CD8-positive, alpha-beta memory T cell (primary cell): Measurements from ENCODE around the gene SLC24A4. TPM values are rescaled to one million over a fixed set of nuclear protein-coding genes. Genes with fewer than 3 reads are reported as not detected.

Experiments
- CTCF ChIA-PET: fragments of 350-600 bp; sonication (Branson Sonifier 250); formaldehyde crosslinking; loops from one replicate; lab custom pipeline; 2021; ENCODE audit warnings: antibody characterized with exemption; lab: Charles Lee
- POLR2A ChIA-PET: fragments of 350-600 bp; sonication (Branson Sonifier 250); formaldehyde crosslinking; loops from one replicate; lab custom pipeline; 2021; ENCODE audit warnings: antibody characterized with exemption; lab: Charles Lee
- DNase-seq, 5 donors: peaks; one replicate each; pipeline versions ENCODE4 v3.0.0 to v3.0.0-alpha.2; 2020 to 2022; ENCODE audit warnings: mixed read lengths in 1 of 5
- H3K27ac ChIP-seq: one replicate; pipeline ENCODE4 v1.7.0; 2013; ENCODE audit warnings: low read depth, mild to moderate bottlenecking, low read length, moderate library complexity
- H3K27me3 ChIP-seq: 2 replicates; pipeline ENCODE4 v1.7.0; 2013; ENCODE audit warnings: low read length, mild to moderate bottlenecking; ENCODE audit not compliant: insufficient read depth, poor library complexity, severe bottlenecking
- H3K36me3 ChIP-seq: 2 replicates; pipeline ENCODE4 v1.7.0; 2013; ENCODE audit warnings: mild to moderate bottlenecking, low read length, moderate library complexity; ENCODE audit not compliant: insufficient read depth
- H3K4me1 ChIP-seq: 2 replicates; pipeline ENCODE4 v1.7.0; 2013; ENCODE audit warnings: mild to moderate bottlenecking, low read length, moderate library complexity; ENCODE audit not compliant: insufficient read depth
- H3K4me3 ChIP-seq: 2 replicates; pipeline ENCODE4 v1.7.0; 2013; ENCODE audit warnings: mild to moderate bottlenecking, low read length
- H3K9me3 ChIP-seq: 2 replicates; pipeline ENCODE4 v1.7.0; 2013; ENCODE audit warnings: mild to moderate bottlenecking, low read length
- H3K27ac Mint-ChIP-seq, 8 donors: one replicate each; pipeline ENCODE4 v1.8.0; 2020 to 2021; ENCODE audit warnings: mixed read lengths in 8 of 8, mild to moderate bottlenecking in 6 of 8, inconsistent platforms in 3 of 8, moderate library complexity in 3 of 8
- H3K27me3 Mint-ChIP-seq, 2 donors: one replicate each; pipeline ENCODE4 v1.8.0; 2020 to 2021; ENCODE audit warnings: mixed read lengths in 2 of 2, mild to moderate bottlenecking in 1 of 2, moderate library complexity in 1 of 2
- H3K36me3 Mint-ChIP-seq, 3 donors: one replicate each; pipeline ENCODE4 v1.8.0; 2020 to 2021; ENCODE audit warnings: mixed read lengths in 3 of 3, inconsistent platforms in 1 of 3, mild to moderate bottlenecking in 1 of 3
- H3K4me1 Mint-ChIP-seq, 3 donors: one replicate each; pipeline ENCODE4 v1.8.0; 2020 to 2021; ENCODE audit warnings: mixed read lengths in 3 of 3, inconsistent platforms in 1 of 3, mild to moderate bottlenecking in 1 of 3
- H3K4me3 Mint-ChIP-seq, 7 donors: one replicate each; pipeline ENCODE4 v1.8.0; 2020 to 2021; ENCODE audit warnings: mixed read lengths in 7 of 7, mild to moderate bottlenecking in 6 of 7, moderate library complexity in 4 of 7, inconsistent platforms in 2 of 7
- H3K9me3 Mint-ChIP-seq, 5 donors: one replicate each; pipeline ENCODE4 v1.8.0; 2020 to 2022; ENCODE audit warnings: mixed read lengths in 5 of 5, mild to moderate bottlenecking in 3 of 5, moderate library complexity in 2 of 5, inconsistent platforms in 1 of 5
- polyA plus RNA-seq: library from polyadenylated mRNA; unstranded; fragments of 300-500 nt; fragmentation: Illumina TruSeq; gene quantifications from one replicate; pipeline ENCODE4 v1.2.3, GENCODE V29; 2021
- total RNA-seq, 2 experiments: library from RNA; stranded (reverse); gene quantifications; one replicate each; pipeline ENCODE4 v1.2.3, GENCODE V29; 2021

Gene SLC24A4
- total and polyA plus RNA-seq, 3 experiments from 2014 or later, result 0.04 TPM; not detected in 2

GRCh38 chr14:92473969-92474535 lies 151.1 kb downstream of the SLC24A4 start:
- ChIA-PET CTCF (interaction anchor here (1.0 kb wide), 1 partner anchor 8 kb away, joined by 3 read pairs; no protein-coding TSS in a partner anchor), POLR2A (no interaction called here)
- H3K27ac Mint-ChIP-seq, result no peak overlapping the region
- no peak overlapping the region for H3K27ac ChIP-seq
- no peak overlapping the region for H3K4me3 Mint-ChIP-seq
- H3K4me1 Mint-ChIP-seq, result peaks cover 3 to 13% (median 7%) of the 10 kb centered on the region in 3 donors
- peaks cover 0 to 4% (median 1%) of the 10 kb centered on the region in 5 donors for H3K9me3 Mint-ChIP-seq
- H3K27me3 ChIP-seq, result no peaks in the 10 kb centered on the region
- peaks cover 0 to 11% (median 0%) of the 10 kb centered on the region in 3 donors for H3K36me3 Mint-ChIP-seq
- H3K36me3 ChIP-seq, result no peaks in the 10 kb centered on the region
- no peaks in the 10 kb centered on the region for H3K27me3 Mint-ChIP-seq
- H3K4me3 ChIP-seq, result no peak overlapping the region
- no peaks in the 10 kb centered on the region for H3K9me3 ChIP-seq
- H3K4me1 ChIP-seq, result no peaks in the 10 kb centered on the region
- no peak for DNase-seq

- H3K27ac ChIP-seq, result no peak overlapping the region
- no peak overlapping the region for H3K27ac Mint-ChIP-seq
- no peak for DNase-seq
- H3K36me3 Mint-ChIP-seq, result peaks cover 0 to 18% (median 0%) of the 10 kb centered on the region in 3 donors
- no peaks in the 10 kb centered on the region for H3K27me3 ChIP-seq
- no peaks in the 10 kb centered on the region for H3K4me1 ChIP-seq
- peaks cover 3 to 13% (median 7%) of the 10 kb centered on the region in 3 donors for H3K4me1 Mint-ChIP-seq
- H3K36me3 ChIP-seq, result no peaks in the 10 kb centered on the region
- ChIA-PET CTCF (no interaction called here), POLR2A (no interaction called here)
- no peak overlapping the region for H3K4me3 Mint-ChIP-seq
- no peaks in the 10 kb centered on the region for H3K27me3 Mint-ChIP-seq
- H3K9me3 ChIP-seq, result no peaks in the 10 kb centered on the region
- H3K9me3 Mint-ChIP-seq, result peaks cover 0 to 8% (median 3%) of the 10 kb centered on the region in 5 donors
- no peak overlapping the region for H3K4me3 ChIP-seq
Measured at GRCh38 chr14:92475037-92475436, 152.1 kb downstream of the SLC24A4 start.

- Mint-ChIP-seq H3K27me3 (peaks cover 0 to under 1% of the 10 kb centered on the region in 2 donors), H3K4me3 (no peak overlapping the region), H3K36me3 (peaks cover 0 to 18% (median 0%) of the 10 kb centered on the region in 3 donors), H3K4me1 (peaks cover 3 to 13% (median 7%) of the 10 kb centered on the region in 3 donors), H3K27ac (no peak overlapping the region), H3K9me3 (peaks cover 0 to 8% (median 4%) of the 10 kb centered on the region in 5 donors)
- H3K4me1 ChIP-seq, result no peaks in the 10 kb centered on the region
- ChIA-PET POLR2A (no interaction called here), CTCF (no interaction called here)
- no peaks in the 10 kb centered on the region for H3K36me3 ChIP-seq
- DNase-seq, result no peak
- H3K4me3 ChIP-seq, result no peak overlapping the region
- no peaks in the 10 kb centered on the region for H3K9me3 ChIP-seq
- no peak overlapping the region for H3K27ac ChIP-seq
- H3K27me3 ChIP-seq, result no peaks in the 10 kb centered on the region
Measured at GRCh38 chr14:92475451-92476187, 152.7 kb downstream of the SLC24A4 start.

- Mint-ChIP-seq H3K4me3 (no peak overlapping the region), H3K27me3 (peaks cover 0 to 7% of the 10 kb centered on the region in 2 donors), H3K27ac (no peak overlapping the region), H3K4me1 (peaks cover 0 to 1% (median 0%) of the 10 kb centered on the region in 3 donors), H3K9me3 (peaks cover 0 to 8% (median 5%) of the 10 kb centered on the region in 5 donors), H3K36me3 (peaks cover 0 to 23% (median 0%) of the 10 kb centered on the region in 3 donors)
- no peaks in the 10 kb centered on the region for H3K36me3 ChIP-seq
- H3K27me3 ChIP-seq, result no peaks in the 10 kb centered on the region
- no peak overlapping the region for H3K27ac ChIP-seq
- DNase-seq, result no peak
- H3K9me3 ChIP-seq, result no peaks in the 10 kb centered on the region
- no peaks in the 10 kb centered on the region for H3K4me1 ChIP-seq
- ChIA-PET CTCF (no interaction called here), POLR2A (no interaction called here)
- no peak overlapping the region for H3K4me3 ChIP-seq
Measured at GRCh38 chr14:92480856-92481255, 157.9 kb downstream of the SLC24A4 start.

GRCh38 chr14:92481386-92481785 lies 158.4 kb downstream of the SLC24A4 start:
- ChIA-PET CTCF (no interaction called here), POLR2A (no interaction called here)
- Histone ChIP-seq H3K27me3 (no peaks in the 10 kb centered on the region), H3K36me3 (no peaks in the 10 kb centered on the region), H3K9me3 (no peaks in the 10 kb centered on the region), H3K4me1 (no peaks in the 10 kb centered on the region), H3K27ac (no peak overlapping the region), H3K4me3 (no peak overlapping the region)
- Mint-ChIP-seq H3K9me3 (peaks cover 0 to 8% (median 5%) of the 10 kb centered on the region in 5 donors), H3K27ac (no peak overlapping the region), H3K4me1 (peaks cover 0 to 3% (median 0%) of the 10 kb centered on the region in 3 donors), H3K36me3 (peaks cover 0 to 23% (median 0%) of the 10 kb centered on the region in 3 donors), H3K27me3 (peaks cover 0 to 7% of the 10 kb centered on the region in 2 donors), H3K4me3 (no peak overlapping the region)
- no peak for DNase-seq

- CTCF ChIA-PET, result no interaction called here
- Histone ChIP-seq H3K4me3 (no peak overlapping the region), H3K9me3 (no peaks in the 10 kb centered on the region), H3K36me3 (no peaks in the 10 kb centered on the region), H3K27ac (no peak overlapping the region), H3K27me3 (no peaks in the 10 kb centered on the region), H3K4me1 (no peaks in the 10 kb centered on the region)
- no peak overlapping the region for H3K27ac Mint-ChIP-seq
- H3K9me3 Mint-ChIP-seq, result peaks cover 0 to 8% (median 5%) of the 10 kb centered on the region in 5 donors
- POLR2A ChIA-PET, result no interaction called here
- no peak overlapping the region for H3K4me3 Mint-ChIP-seq
- peaks cover 0 to 3% (median 0%) of the 10 kb centered on the region in 3 donors for H3K4me1 Mint-ChIP-seq
- DNase-seq, result no peak
- H3K36me3 Mint-ChIP-seq, result peaks cover 0 to 23% (median 0%) of the 10 kb centered on the region in 3 donors
- H3K27me3 Mint-ChIP-seq, result peaks cover 0 to 7% of the 10 kb centered on the region in 2 donors
Measured at GRCh38 chr14:92481811-92482555, 159.0 kb downstream of the SLC24A4 start.

GRCh38 chr14:92482621-92483319 lies 159.8 kb downstream of the SLC24A4 start:
- Histone ChIP-seq H3K4me1 (no peaks in the 10 kb centered on the region), H3K36me3 (no peaks in the 10 kb centered on the region), H3K9me3 (no peaks in the 10 kb centered on the region), H3K4me3 (no peak overlapping the region), H3K27ac (no peak overlapping the region), H3K27me3 (no peaks in the 10 kb centered on the region)
- peaks cover 1 to 10% of the 10 kb centered on the region in 2 donors for H3K27me3 Mint-ChIP-seq
- POLR2A ChIA-PET, result no interaction called here
- CTCF ChIA-PET, result no interaction called here
- DNase-seq, result no peak
- H3K9me3 Mint-ChIP-seq, result peaks cover 0 to 8% (median 5%) of the 10 kb centered on the region in 5 donors
- peaks cover 0 to 23% (median 0%) of the 10 kb centered on the region in 3 donors for H3K36me3 Mint-ChIP-seq
- peaks cover 0 to 6% (median 0%) of the 10 kb centered on the region in 3 donors for H3K4me1 Mint-ChIP-seq
- no peak overlapping the region for H3K4me3 Mint-ChIP-seq
- no peak overlapping the region for H3K27ac Mint-ChIP-seq
